ENCODE results near the gene RPL3.

DNA sequence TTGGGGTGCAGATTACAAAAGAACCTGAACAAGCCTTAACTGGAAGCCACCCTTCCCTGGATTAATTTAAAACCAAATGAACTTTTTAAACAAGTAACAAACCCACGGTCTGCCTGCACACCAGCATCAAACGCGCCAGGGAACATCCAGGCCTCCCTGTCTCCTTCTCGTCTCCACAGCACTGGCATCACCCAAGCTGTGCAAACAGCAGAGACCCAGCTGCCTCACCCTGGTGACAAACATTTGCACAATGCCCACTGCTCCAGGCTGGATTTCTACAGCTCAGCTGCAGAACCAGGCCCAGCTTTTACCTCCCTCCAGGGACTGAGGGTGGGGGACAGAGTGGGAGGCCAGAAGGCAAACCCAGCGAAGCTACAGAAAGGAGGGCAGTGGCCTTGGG is 7.0 kb downstream of the RPL3 start:
- TF ChIP-seq BHLHE40 (IDR thresholded peaks at IDR 0.05; ENCODE audit: low read depth, low read length), result no peak
- TF ChIP-seq, protein P1, sequence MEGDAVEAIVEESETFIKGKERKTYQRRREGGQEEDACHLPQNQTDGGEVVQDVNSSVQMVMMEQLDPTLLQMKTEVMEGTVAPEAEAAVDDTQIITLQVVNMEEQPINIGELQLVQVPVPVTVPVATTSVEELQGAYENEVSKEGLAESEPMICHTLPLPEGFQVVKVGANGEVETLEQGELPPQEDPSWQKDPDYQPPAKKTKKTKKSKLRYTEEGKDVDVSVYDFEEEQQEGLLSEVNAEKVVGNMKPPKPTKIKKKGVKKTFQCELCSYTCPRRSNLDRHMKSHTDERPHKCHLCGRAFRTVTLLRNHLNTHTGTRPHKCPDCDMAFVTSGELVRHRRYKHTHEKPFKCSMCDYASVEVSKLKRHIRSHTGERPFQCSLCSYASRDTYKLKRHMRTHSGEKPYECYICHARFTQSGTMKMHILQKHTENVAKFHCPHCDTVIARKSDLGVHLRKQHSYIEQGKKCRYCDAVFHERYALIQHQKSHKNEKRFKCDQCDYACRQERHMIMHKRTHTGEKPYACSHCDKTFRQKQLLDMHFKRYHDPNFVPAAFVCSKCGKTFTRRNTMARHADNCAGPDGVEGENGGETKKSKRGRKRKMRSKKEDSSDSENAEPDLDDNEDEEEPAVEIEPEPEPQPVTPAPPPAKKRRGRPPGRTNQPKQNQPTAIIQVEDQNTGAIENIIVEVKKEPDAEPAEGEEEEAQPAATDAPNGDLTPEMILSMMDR (conservative IDR thresholded peaks at IDR 0.05; ENCODE audit: low read depth, low read length), result no peak

Measured in IMR-90 (cell line).